Liver (tissue), 3 donors: ENCODE results near the gene C10orf53.

ENCODE experiments used
- EGR1 ChIP-seq, 2 donors: IDR thresholded peaks; 2 replicates each; pipeline ENCODE4 v1.6.1; 2016 to 2018; ENCODE audit warnings: antibody characterized with exemption in 2 of 2, low read depth in 2 of 2
- FOXA1 ChIP-seq: IDR thresholded peaks from 2 replicates; pipeline ENCODE4 v1.6.1; 2016; ENCODE audit warnings: antibody characterized with exemption
- JUND ChIP-seq, 2 donors: IDR thresholded peaks; 2 replicates each; pipeline ENCODE4 v1.6.1; 2016; ENCODE audit warnings: antibody characterized with exemption in 2 of 2
- SP1 ChIP-seq: IDR thresholded peaks from 2 replicates; pipeline ENCODE4 v1.6.1; 2018; ENCODE audit warnings: antibody characterized with exemption, mild to moderate bottlenecking
- TAF1 ChIP-seq: conservative IDR thresholded peaks from 2 replicates; pipeline ENCODE4 v1.6.1; 2016; ENCODE audit warnings: antibody characterized with exemption, mild to moderate bottlenecking
- YY1 ChIP-seq: IDR thresholded peaks from 2 replicates; pipeline ENCODE4 v1.6.1; 2016; ENCODE audit warnings: antibody characterized with exemption, mild to moderate bottlenecking
- TF ChIP-seq, protein P1 (sequence below): fragments of 150-350 bp; IDR thresholded peaks from 2 replicates; pipeline ENCODE4 v1.5.1; 2017; ENCODE audit warnings: improper control_type of control experiment, low read depth, low read length; ENCODE audit not compliant: missing input control
- TF ChIP-seq, protein P2 (sequence below): IDR thresholded peaks from 2 replicates; pipeline ENCODE4 v1.6.1; 2016; ENCODE audit warnings: antibody characterized with exemption
- TF ChIP-seq, protein P3 (sequence below): IDR thresholded peaks from 2 replicates; pipeline ENCODE4 v1.6.1; 2016; ENCODE audit warnings: antibody characterized with exemption
- TF ChIP-seq, protein P4 (sequence below): IDR thresholded peaks from 2 replicates; pipeline ENCODE4 v1.6.1; 2016; ENCODE audit warnings: antibody characterized with exemption, mild to moderate bottlenecking
- TF ChIP-seq, protein P5 (sequence below): IDR thresholded peaks from 2 replicates; pipeline ENCODE4 v1.6.1; 2016; ENCODE audit warnings: antibody characterized with exemption
- donor health status: healthy.
- donor health status: healthy.

DNA sequence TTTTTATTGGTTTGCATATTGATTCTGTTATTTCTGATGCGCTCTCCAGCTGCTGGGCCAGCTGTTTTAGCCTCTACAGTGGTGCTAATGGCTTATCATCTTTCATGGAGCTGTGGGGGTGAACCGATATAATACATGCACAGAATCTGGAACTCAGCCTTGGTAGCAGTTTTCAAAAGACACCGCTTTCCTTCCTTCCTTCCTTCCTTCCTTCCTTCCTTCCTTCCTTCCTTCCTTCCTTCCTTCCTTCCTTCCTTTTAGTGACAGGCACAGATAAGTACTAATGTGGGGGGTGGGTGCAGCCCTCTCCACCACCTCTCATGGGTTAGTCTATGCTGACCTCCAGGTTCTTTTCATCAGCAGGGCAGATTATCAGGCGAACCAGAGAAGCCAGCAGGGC lies 31.9 kb upstream of the C10orf53 start:
- TF ChIP-seq JUND (IDR thresholded peaks at IDR 0.05) (no peak), TAF1 (no peak), SP1 (no peak), EGR1 (IDR thresholded peaks at IDR 0.05; ENCODE audit: low read depth in 2 of 2) (no peak), YY1 (no peak), FOXA1 (no peak)
- TF ChIP-seq, protein P1, sequence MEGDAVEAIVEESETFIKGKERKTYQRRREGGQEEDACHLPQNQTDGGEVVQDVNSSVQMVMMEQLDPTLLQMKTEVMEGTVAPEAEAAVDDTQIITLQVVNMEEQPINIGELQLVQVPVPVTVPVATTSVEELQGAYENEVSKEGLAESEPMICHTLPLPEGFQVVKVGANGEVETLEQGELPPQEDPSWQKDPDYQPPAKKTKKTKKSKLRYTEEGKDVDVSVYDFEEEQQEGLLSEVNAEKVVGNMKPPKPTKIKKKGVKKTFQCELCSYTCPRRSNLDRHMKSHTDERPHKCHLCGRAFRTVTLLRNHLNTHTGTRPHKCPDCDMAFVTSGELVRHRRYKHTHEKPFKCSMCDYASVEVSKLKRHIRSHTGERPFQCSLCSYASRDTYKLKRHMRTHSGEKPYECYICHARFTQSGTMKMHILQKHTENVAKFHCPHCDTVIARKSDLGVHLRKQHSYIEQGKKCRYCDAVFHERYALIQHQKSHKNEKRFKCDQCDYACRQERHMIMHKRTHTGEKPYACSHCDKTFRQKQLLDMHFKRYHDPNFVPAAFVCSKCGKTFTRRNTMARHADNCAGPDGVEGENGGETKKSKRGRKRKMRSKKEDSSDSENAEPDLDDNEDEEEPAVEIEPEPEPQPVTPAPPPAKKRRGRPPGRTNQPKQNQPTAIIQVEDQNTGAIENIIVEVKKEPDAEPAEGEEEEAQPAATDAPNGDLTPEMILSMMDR = no peak
- TF ChIP-seq, protein P2, sequence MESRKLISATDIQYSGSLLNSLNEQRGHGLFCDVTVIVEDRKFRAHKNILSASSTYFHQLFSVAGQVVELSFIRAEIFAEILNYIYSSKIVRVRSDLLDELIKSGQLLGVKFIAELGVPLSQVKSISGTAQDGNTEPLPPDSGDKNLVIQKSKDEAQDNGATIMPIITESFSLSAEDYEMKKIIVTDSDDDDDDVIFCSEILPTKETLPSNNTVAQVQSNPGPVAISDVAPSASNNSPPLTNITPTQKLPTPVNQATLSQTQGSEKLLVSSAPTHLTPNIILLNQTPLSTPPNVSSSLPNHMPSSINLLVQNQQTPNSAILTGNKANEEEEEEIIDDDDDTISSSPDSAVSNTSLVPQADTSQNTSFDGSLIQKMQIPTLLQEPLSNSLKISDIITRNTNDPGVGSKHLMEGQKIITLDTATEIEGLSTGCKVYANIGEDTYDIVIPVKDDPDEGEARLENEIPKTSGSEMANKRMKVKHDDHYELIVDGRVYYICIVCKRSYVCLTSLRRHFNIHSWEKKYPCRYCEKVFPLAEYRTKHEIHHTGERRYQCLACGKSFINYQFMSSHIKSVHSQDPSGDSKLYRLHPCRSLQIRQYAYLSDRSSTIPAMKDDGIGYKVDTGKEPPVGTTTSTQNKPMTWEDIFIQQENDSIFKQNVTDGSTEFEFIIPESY = no peak
- TF ChIP-seq, protein P3, sequence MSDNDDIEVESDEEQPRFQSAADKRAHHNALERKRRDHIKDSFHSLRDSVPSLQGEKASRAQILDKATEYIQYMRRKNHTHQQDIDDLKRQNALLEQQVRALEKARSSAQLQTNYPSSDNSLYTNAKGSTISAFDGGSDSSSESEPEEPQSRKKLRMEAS = no peak
- TF ChIP-seq, protein P4, sequence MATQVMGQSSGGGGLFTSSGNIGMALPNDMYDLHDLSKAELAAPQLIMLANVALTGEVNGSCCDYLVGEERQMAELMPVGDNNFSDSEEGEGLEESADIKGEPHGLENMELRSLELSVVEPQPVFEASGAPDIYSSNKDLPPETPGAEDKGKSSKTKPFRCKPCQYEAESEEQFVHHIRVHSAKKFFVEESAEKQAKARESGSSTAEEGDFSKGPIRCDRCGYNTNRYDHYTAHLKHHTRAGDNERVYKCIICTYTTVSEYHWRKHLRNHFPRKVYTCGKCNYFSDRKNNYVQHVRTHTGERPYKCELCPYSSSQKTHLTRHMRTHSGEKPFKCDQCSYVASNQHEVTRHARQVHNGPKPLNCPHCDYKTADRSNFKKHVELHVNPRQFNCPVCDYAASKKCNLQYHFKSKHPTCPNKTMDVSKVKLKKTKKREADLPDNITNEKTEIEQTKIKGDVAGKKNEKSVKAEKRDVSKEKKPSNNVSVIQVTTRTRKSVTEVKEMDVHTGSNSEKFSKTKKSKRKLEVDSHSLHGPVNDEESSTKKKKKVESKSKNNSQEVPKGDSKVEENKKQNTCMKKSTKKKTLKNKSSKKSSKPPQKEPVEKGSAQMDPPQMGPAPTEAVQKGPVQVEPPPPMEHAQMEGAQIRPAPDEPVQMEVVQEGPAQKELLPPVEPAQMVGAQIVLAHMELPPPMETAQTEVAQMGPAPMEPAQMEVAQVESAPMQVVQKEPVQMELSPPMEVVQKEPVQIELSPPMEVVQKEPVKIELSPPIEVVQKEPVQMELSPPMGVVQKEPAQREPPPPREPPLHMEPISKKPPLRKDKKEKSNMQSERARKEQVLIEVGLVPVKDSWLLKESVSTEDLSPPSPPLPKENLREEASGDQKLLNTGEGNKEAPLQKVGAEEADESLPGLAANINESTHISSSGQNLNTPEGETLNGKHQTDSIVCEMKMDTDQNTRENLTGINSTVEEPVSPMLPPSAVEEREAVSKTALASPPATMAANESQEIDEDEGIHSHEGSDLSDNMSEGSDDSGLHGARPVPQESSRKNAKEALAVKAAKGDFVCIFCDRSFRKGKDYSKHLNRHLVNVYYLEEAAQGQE = no peak
- TF ChIP-seq, protein P5, sequence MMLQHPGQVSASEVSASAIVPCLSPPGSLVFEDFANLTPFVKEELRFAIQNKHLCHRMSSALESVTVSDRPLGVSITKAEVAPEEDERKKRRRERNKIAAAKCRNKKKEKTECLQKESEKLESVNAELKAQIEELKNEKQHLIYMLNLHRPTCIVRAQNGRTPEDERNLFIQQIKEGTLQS = no peak
